MM.1S (cell line): ENCODE data around the gene ARID3B.

ENCODE experiments used
- DNase-seq: peaks from one replicate; pipeline ENCODE4 v3.0.0-alpha.2; 2015
- H2AFZ ChIP-seq: fragments of 300-600 bp; sonication (generic); 2 replicates; pipeline ENCODE4 v1.6.0; 2016; ENCODE audit warnings: antibody characterized with exemption, low read length
- H3F3A ChIP-seq: fragments of 300-600 bp; sonication (generic); 2 replicates; pipeline ENCODE4 v1.6.1; 2016; ENCODE audit warnings: mild to moderate bottlenecking, antibody characterized with exemption, low read length, moderate library complexity, mixed read lengths; ENCODE audit not compliant: insufficient read depth
- H3K27ac ChIP-seq: fragments of 300-600 bp; sonication (generic); 2 replicates; pipeline ENCODE4 v1.5.1; 2016; ENCODE audit warnings: mild to moderate bottlenecking, low read length
- H3K27me3 ChIP-seq: fragments of 300-600 bp; sonication (generic); replicated peaks from 2 replicates; pipeline ENCODE4 v1.6.0; 2016; ENCODE audit warnings: low read length; ENCODE audit not compliant: insufficient read depth
- H3K36me3 ChIP-seq: fragments of 300-600 bp; sonication (generic); replicated peaks from 2 replicates; pipeline ENCODE4 v1.6.1; 2016; ENCODE audit warnings: mild to moderate bottlenecking, low read length, mixed read lengths; ENCODE audit not compliant: insufficient read depth
- H3K4me1 ChIP-seq: fragments of 300-600 bp; sonication (generic); 2 replicates; pipeline ENCODE4 v1.6.1; 2016; ENCODE audit warnings: low read length, mixed read lengths
- H3K4me2 ChIP-seq: fragments of 300-600 bp; sonication (generic); 2 replicates; pipeline ENCODE4 v1.6.0; 2016; ENCODE audit warnings: low read depth, low read length
- H3K4me3 ChIP-seq: fragments of 300-600 bp; sonication (generic); 2 replicates; pipeline ENCODE4 v1.5.1; 2016; ENCODE audit warnings: low read length, mixed read lengths
- H3K79me2 ChIP-seq: fragments of 300-600 bp; sonication (generic); 2 replicates; pipeline ENCODE4 v1.6.1; 2016; ENCODE audit warnings: mixed run types, low read length, mixed read lengths
- H3K9ac ChIP-seq: fragments of 300-600 bp; sonication (generic); 2 replicates; pipeline ENCODE4 v1.6.1; 2016; ENCODE audit warnings: low read length, mixed read lengths
- H3K9me2 ChIP-seq: fragments of 300-600 bp; sonication (generic); replicated peaks from 2 replicates; pipeline ENCODE4 v1.6.1; 2016; ENCODE audit warnings: mild to moderate bottlenecking, low read length, mixed read lengths; ENCODE audit not compliant: insufficient read depth
- H3K9me3 ChIP-seq: fragments of 300-600 bp; sonication (generic); replicated peaks from 2 replicates; pipeline ENCODE4 v1.6.1; 2016; ENCODE audit warnings: mild to moderate bottlenecking, low read length, mixed read lengths; ENCODE audit not compliant: insufficient read depth
- H4K20me1 ChIP-seq: fragments of 300-600 bp; sonication (generic); 2 replicates; pipeline ENCODE4 v1.6.1; 2016; ENCODE audit warnings: mild to moderate bottlenecking, low read length, moderate library complexity, mixed read lengths; ENCODE audit not compliant: insufficient read depth
- CTCF ChIP-seq: fragments of 300-600 bp; sonication (generic); IDR thresholded peaks from 2 replicates; pipeline ENCODE4 v1.5.1; 2016; ENCODE audit warnings: antibody characterized with exemption, low read length, mixed read lengths
- EZH2 ChIP-seq: fragments of 300-600 bp; sonication (generic); optimal IDR thresholded peaks from 2 replicates; pipeline ENCODE3; 2017; ENCODE audit warnings: low read depth, mild to moderate bottlenecking, antibody characterized with exemption, low read length, mixed read lengths
- EZH2phosphoT487 ChIP-seq: fragments of 300-600 bp; sonication (generic); IDR thresholded peaks from 2 replicates; pipeline ENCODE4 v1.6.1; 2018; ENCODE audit warnings: antibody characterized with exemption, low read length

The ARID3B gene

GRCh38 chr15:74608786-74609185 lies 67.8 kb downstream of the ARID3B start:
- no peak overlapping the region for H3K27ac ChIP-seq
- peaks cover 5% of the 10 kb centered on the region; the same call in 1 of the 2 replicates for H3K4me1 ChIP-seq
- no peaks in the 10 kb centered on the region for H3K79me2 ChIP-seq
- H3K9ac ChIP-seq: no peak overlapping the region
- no peak overlapping the region for H3K4me3 ChIP-seq
- 0 out of 2 replicates have a peak, but pooled peaks cover 6% of the 10 kb centered on the region for H3F3A ChIP-seq
- no peak for DNase-seq
- no peaks in the 10 kb centered on the region for H3K9me2 ChIP-seq
- no peak for TF ChIP-seq EZH2
- TF ChIP-seq CTCF: no peak
- TF ChIP-seq EZH2phosphoT487: no peak
- H2AFZ ChIP-seq: no peak overlapping the region
- no peaks in the 10 kb centered on the region for H4K20me1 ChIP-seq
- H3K36me3 ChIP-seq: no peaks in the 10 kb centered on the region
- H3K9me3 ChIP-seq: no peaks in the 10 kb centered on the region
- no peaks in the 10 kb centered on the region for H3K27me3 ChIP-seq
- no peak overlapping the region for H3K4me2 ChIP-seq

- no peak for DNase-seq
- H4K20me1 ChIP-seq: no peaks in the 10 kb centered on the region
- no peaks in the 10 kb centered on the region for H3K36me3 ChIP-seq
- H3K27ac ChIP-seq: no peak overlapping the region
- no peak overlapping the region for H3K4me2 ChIP-seq
- H3K9ac ChIP-seq: no peak overlapping the region
- H3K27me3 ChIP-seq: no peaks in the 10 kb centered on the region
- TF ChIP-seq EZH2: no peak
- no peak for TF ChIP-seq EZH2phosphoT487
- no peak for TF ChIP-seq CTCF
- peaks cover 2% of the 10 kb centered on the region; the same call in 1 of the 2 replicates for H3K79me2 ChIP-seq
- peaks cover 10% of the 10 kb centered on the region for H3F3A ChIP-seq
- no peaks in the 10 kb centered on the region for H3K9me3 ChIP-seq
- no peak overlapping the region for H2AFZ ChIP-seq
- H3K9me2 ChIP-seq: no peaks in the 10 kb centered on the region
- H3K4me3 ChIP-seq: no peak overlapping the region
- H3K4me1 ChIP-seq: peaks cover 5% of the 10 kb centered on the region; the same call in 1 of the 2 replicates
Observed at GRCh38 chr15:74609938-74610301, 68.9 kb downstream of the ARID3B start.

GRCh38 chr15:74610302-74610951 lies 69.4 kb downstream of the ARID3B start:
- no peak overlapping the region for H3K4me3 ChIP-seq
- no peak overlapping the region for H3K4me2 ChIP-seq
- no peaks in the 10 kb centered on the region for H3K9me3 ChIP-seq
- no peaks in the 10 kb centered on the region for H4K20me1 ChIP-seq
- H3K79me2 ChIP-seq: peaks cover 6% of the 10 kb centered on the region; the same call in 1 of the 2 replicates
- no peak overlapping the region for H3K9ac ChIP-seq
- peaks cover 15% of the 10 kb centered on the region for H3F3A ChIP-seq
- no peaks in the 10 kb centered on the region for H3K9me2 ChIP-seq
- TF ChIP-seq EZH2 (no peak), EZH2phosphoT487 (no peak)
- H3K27ac ChIP-seq: no peak overlapping the region
- H3K36me3 ChIP-seq: no peaks in the 10 kb centered on the region
- H3K4me1 ChIP-seq: peaks cover 5% of the 10 kb centered on the region; the same call in 1 of the 2 replicates
- H2AFZ ChIP-seq: no peak overlapping the region
- no peaks in the 10 kb centered on the region for H3K27me3 ChIP-seq
- no peak for DNase-seq

GRCh38 chr15:74611341-74611740 lies 70.3 kb downstream of the ARID3B start:
- H3K27me3 ChIP-seq: no peaks in the 10 kb centered on the region

More at GRCh38 chr15:74611341-74611740, 70.3 kb downstream of the ARID3B start:
- no peak for TF ChIP-seq EZH2
- TF ChIP-seq EZH2phosphoT487: no peak
- no peak for TF ChIP-seq CTCF
- Histone ChIP-seq H3K9me3 (no peaks in the 10 kb centered on the region), H3K4me1 (peaks cover 2% of the 10 kb centered on the region; the same call in 1 of the 2 replicates), H3K27ac (no peak overlapping the region), H3K79me2 (peaks cover 14% of the 10 kb centered on the region), H3K36me3 (no peaks in the 10 kb centered on the region), H3K9me2 (no peaks in the 10 kb centered on the region), H3K9ac (no peak overlapping the region), H2AFZ (no peak overlapping the region), H4K20me1 (no peaks in the 10 kb centered on the region), H3F3A (peaks cover 20% of the 10 kb centered on the region), H3K4me2 (no peak overlapping the region), H3K4me3 (no peak overlapping the region)
- DNase-seq: no peak
